ENCODE data around the gene LDLRAD1. TPM values are rescaled to one million over a fixed set of nuclear protein-coding genes. Genes with fewer than 3 reads are reported as not detected.
A peak's percentile ranks its signal among the peaks of the same experiment; 100 is the strongest.

LDLRAD1 gene
- polyA plus RNA-seq, 1 donor (not counting 4 experiments of a cell fraction or from before 2014, with no cell fraction given): not detected

- Histone ChIP-seq H3K4me3 (ENCODE audit: control insufficient read depth in 2 of 3, extremely low read depth in 1 of 3, insufficient read depth in 2 of 3, low read depth in 1 of 3, low read length in 3 of 3) (no peak overlapping the region), H3K4me1 (ENCODE audit: control insufficient read depth, extremely low read depth, insufficient read depth, low read length) (peaks cover 12% of the 10 kb centered on the region), H3K79me2 (ENCODE audit: control insufficient read depth, insufficient read depth, low read length) (no peaks in the 10 kb centered on the region), H3K9me1 (ENCODE audit: control insufficient read depth, extremely low read depth, insufficient read depth, low read length) (no peaks in the 10 kb centered on the region), H3K27ac (ENCODE audit: control insufficient read depth, insufficient read depth, low read length) (no peak overlapping the region), H4K20me1 (ENCODE audit: control insufficient read depth, extremely low read depth, insufficient read depth, low read length) (no peaks in the 10 kb centered on the region), H3K27me3 (ENCODE audit: control insufficient read depth, extremely low read depth, insufficient read depth, low read length) (peaks cover 1% of the 10 kb centered on the region), H3K9me3 (ENCODE audit: control insufficient read depth, low read depth, low read length) (no peaks in the 10 kb centered on the region), H3K36me3 (ENCODE audit: control insufficient read depth in 2 of 2, extremely low read depth in 1 of 2, insufficient read depth in 2 of 2, low read length in 2 of 2) (no peaks in the 10 kb centered on the region), H3K9ac (ENCODE audit: control insufficient read depth, extremely low read depth, insufficient read depth, low read length) (no peak overlapping the region), H3K4me2 (ENCODE audit: control insufficient read depth, extremely low read depth, insufficient read depth, low read depth, low read length) (no peak overlapping the region), H2AFZ (ENCODE audit: control insufficient read depth, low read length) (no peak overlapping the region)
- no peak for FAIRE-seq
- no peak for DNase-seq (ENCODE audit: low read depth, low spot score)
- TF ChIP-seq, protein P1, sequence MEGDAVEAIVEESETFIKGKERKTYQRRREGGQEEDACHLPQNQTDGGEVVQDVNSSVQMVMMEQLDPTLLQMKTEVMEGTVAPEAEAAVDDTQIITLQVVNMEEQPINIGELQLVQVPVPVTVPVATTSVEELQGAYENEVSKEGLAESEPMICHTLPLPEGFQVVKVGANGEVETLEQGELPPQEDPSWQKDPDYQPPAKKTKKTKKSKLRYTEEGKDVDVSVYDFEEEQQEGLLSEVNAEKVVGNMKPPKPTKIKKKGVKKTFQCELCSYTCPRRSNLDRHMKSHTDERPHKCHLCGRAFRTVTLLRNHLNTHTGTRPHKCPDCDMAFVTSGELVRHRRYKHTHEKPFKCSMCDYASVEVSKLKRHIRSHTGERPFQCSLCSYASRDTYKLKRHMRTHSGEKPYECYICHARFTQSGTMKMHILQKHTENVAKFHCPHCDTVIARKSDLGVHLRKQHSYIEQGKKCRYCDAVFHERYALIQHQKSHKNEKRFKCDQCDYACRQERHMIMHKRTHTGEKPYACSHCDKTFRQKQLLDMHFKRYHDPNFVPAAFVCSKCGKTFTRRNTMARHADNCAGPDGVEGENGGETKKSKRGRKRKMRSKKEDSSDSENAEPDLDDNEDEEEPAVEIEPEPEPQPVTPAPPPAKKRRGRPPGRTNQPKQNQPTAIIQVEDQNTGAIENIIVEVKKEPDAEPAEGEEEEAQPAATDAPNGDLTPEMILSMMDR (optimal IDR thresholded peaks at IDR 0.05 in 1 of 3, IDR thresholded peaks at IDR 0.05 in 1 of 3, conservative IDR thresholded peaks at IDR 0.05 in 1 of 3; ENCODE audit: extremely low read depth in 1 of 3, insufficient read depth in 2 of 3, low read length in 3 of 3): no peak
- no peak for TF ChIP-seq EZH2 (IDR thresholded peaks at IDR 0.05; ENCODE audit: low read length)
- dilution Hi-C loops (cut with MboI; ENCODE audit: extremely low pct_ligation_motif_present, low sequenced_read_pairs): no loop called here
Observed at GRCh38 chr1:54018635-54019034, 649 bp upstream of the LDLRAD1 start.

- Histone ChIP-seq H3K9me3 (ENCODE audit: control insufficient read depth, low read depth, low read length) (no peaks in the 10 kb centered on the region), H3K27ac (ENCODE audit: control insufficient read depth, insufficient read depth, low read length) (peak overlapping the region; percentile 2), H3K27me3 (ENCODE audit: control insufficient read depth, extremely low read depth, insufficient read depth, low read length) (peaks cover 11% of the 10 kb centered on the region), H3K9ac (ENCODE audit: control insufficient read depth, extremely low read depth, insufficient read depth, low read length) (no peak overlapping the region), H2AFZ (ENCODE audit: control insufficient read depth, low read length) (no peak overlapping the region), H3K4me3 (ENCODE audit: control insufficient read depth in 2 of 3, extremely low read depth in 1 of 3, insufficient read depth in 2 of 3, low read depth in 1 of 3, low read length in 3 of 3) (no peak overlapping the region), H3K9me1 (ENCODE audit: control insufficient read depth, extremely low read depth, insufficient read depth, low read length) (no peaks in the 10 kb centered on the region), H3K79me2 (ENCODE audit: control insufficient read depth, insufficient read depth, low read length) (no peaks in the 10 kb centered on the region), H3K4me1 (ENCODE audit: control insufficient read depth, extremely low read depth, insufficient read depth, low read length) (peaks cover 12% of the 10 kb centered on the region), H4K20me1 (ENCODE audit: control insufficient read depth, extremely low read depth, insufficient read depth, low read length) (no peaks in the 10 kb centered on the region), H3K4me2 (ENCODE audit: control insufficient read depth, extremely low read depth, insufficient read depth, low read depth, low read length) (peak overlapping the region; percentile 9), H3K36me3 (ENCODE audit: control insufficient read depth in 2 of 2, extremely low read depth in 1 of 2, insufficient read depth in 2 of 2, low read length in 2 of 2) (no peaks in the 10 kb centered on the region)
- DNase-seq (ENCODE audit: low read depth, low spot score): peak; percentile 65
- peak; percentile 69 for FAIRE-seq
- TF ChIP-seq, protein P1 (optimal IDR thresholded peaks at IDR 0.05 in 1 of 3, IDR thresholded peaks at IDR 0.05 in 1 of 3, conservative IDR thresholded peaks at IDR 0.05 in 1 of 3; ENCODE audit: extremely low read depth in 1 of 3, insufficient read depth in 2 of 3, low read length in 3 of 3): no peak
- no peak for TF ChIP-seq EZH2 (IDR thresholded peaks at IDR 0.05; ENCODE audit: low read length)
- dilution Hi-C loops (cut with MboI; ENCODE audit: extremely low pct_ligation_motif_present, low sequenced_read_pairs): no loop called here
Observed at GRCh38 chr1:54016343-54017282, 1.4 kb downstream of the LDLRAD1 start.

Data from keratinocyte (primary cell).